ENCODE results near the gene GCNT3. TPM values are rescaled to one million over a fixed set of nuclear protein-coding genes. Genes with fewer than 3 reads are reported as not detected.

Gene GCNT3
- total RNA-seq, 1 donor from 2014 or later, result 0.70 TPM

DNA sequence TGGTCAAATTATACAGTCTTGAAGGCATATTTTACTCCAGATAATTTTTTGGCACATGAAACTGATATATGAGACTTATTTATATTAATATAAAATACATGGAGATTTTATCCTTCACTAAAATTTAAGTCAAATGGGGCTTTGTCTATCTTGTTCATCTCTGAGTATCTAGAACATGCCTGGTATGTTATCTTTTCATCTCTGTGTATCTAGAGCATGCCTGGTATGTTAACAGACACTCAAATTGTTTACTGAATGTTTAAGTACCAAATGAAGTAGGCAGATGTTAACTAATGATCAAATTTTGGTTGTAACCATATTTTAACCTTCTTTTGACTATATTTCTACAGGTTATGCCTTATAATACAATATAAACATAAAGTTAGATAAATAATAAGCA lies 38.0 kb downstream of the GCNT3 start:
- DNase-seq (ENCODE audit: low spot score), result no peak
- Mint-ChIP-seq H3K9me3 (ENCODE audit: low read depth) (peaks cover 3% of the 10 kb centered on the region), H3K4me1 (ENCODE audit: low read depth) (peaks cover 10% of the 10 kb centered on the region), H3K4me3 (ENCODE audit: unreplicated experiment) (no peak overlapping the region), H3K27ac (ENCODE audit: unreplicated experiment) (no peak overlapping the region), H3K36me3 (ENCODE audit: low read depth) (peaks cover 19% of the 10 kb centered on the region), H3K27me3 (ENCODE audit: low read depth) (no peaks in the 10 kb centered on the region)
- TF ChIP-seq, protein P1, sequence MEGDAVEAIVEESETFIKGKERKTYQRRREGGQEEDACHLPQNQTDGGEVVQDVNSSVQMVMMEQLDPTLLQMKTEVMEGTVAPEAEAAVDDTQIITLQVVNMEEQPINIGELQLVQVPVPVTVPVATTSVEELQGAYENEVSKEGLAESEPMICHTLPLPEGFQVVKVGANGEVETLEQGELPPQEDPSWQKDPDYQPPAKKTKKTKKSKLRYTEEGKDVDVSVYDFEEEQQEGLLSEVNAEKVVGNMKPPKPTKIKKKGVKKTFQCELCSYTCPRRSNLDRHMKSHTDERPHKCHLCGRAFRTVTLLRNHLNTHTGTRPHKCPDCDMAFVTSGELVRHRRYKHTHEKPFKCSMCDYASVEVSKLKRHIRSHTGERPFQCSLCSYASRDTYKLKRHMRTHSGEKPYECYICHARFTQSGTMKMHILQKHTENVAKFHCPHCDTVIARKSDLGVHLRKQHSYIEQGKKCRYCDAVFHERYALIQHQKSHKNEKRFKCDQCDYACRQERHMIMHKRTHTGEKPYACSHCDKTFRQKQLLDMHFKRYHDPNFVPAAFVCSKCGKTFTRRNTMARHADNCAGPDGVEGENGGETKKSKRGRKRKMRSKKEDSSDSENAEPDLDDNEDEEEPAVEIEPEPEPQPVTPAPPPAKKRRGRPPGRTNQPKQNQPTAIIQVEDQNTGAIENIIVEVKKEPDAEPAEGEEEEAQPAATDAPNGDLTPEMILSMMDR (IDR thresholded peaks at IDR 0.05), result no peak

GRCh38 chr15:59654046-59654445 lies 42.5 kb downstream of the GCNT3 start:
- Mint-ChIP-seq H3K4me3 (ENCODE audit: unreplicated experiment) (no peak overlapping the region), H3K36me3 (ENCODE audit: low read depth) (peaks cover 11% of the 10 kb centered on the region), H3K4me1 (ENCODE audit: low read depth) (peaks cover 12% of the 10 kb centered on the region), H3K27me3 (ENCODE audit: low read depth) (no peaks in the 10 kb centered on the region), H3K9me3 (ENCODE audit: low read depth) (peaks cover 3% of the 10 kb centered on the region), H3K27ac (ENCODE audit: unreplicated experiment) (no peak overlapping the region)
- no peak for DNase-seq (ENCODE audit: low spot score)
- TF ChIP-seq, protein P1 (IDR thresholded peaks at IDR 0.05), result no peak

GRCh38 chr15:59656897-59657634 lies 45.5 kb downstream of the GCNT3 start, which contains the start of gene GTF2A2:
Gene GTF2A2 (minus strand): TSS chr15:59657515. CDS start chr15:59652277, 5,238 bp downstream.
- TF ChIP-seq, protein P1 (IDR thresholded peaks at IDR 0.05), result peak; percentile 21
- Mint-ChIP-seq H3K27me3 (ENCODE audit: low read depth) (no peaks in the 10 kb centered on the region), H3K4me1 (ENCODE audit: low read depth) (peaks cover 4% of the 10 kb centered on the region)

GRCh38 chr15:59657635-59658125 lies 46.1 kb downstream of the GCNT3 start:
- Mint-ChIP-seq H3K9me3 (ENCODE audit: low read depth) (no peaks in the 10 kb centered on the region), H3K27ac (ENCODE audit: unreplicated experiment) (no peak overlapping the region), H3K4me3 (ENCODE audit: unreplicated experiment) (no peak overlapping the region), H3K27me3 (ENCODE audit: low read depth) (no peaks in the 10 kb centered on the region), H3K4me1 (ENCODE audit: low read depth) (peaks cover 4% of the 10 kb centered on the region), H3K36me3 (ENCODE audit: low read depth) (peaks cover 5% of the 10 kb centered on the region)
- TF ChIP-seq, protein P1 (IDR thresholded peaks at IDR 0.05), result no peak
- no peak for DNase-seq (ENCODE audit: low spot score)

More at GRCh38 chr15:59656897-59657634, 45.5 kb downstream of the GCNT3 start, which contains the start of gene GTF2A2:
- Mint-ChIP-seq H3K4me3 (ENCODE audit: unreplicated experiment) (no peak within 1 kb of the TSS), H3K27ac (ENCODE audit: unreplicated experiment) (no peak within 1 kb of the TSS), H3K9me3 (ENCODE audit: low read depth) (peaks cover 3% of the 10 kb centered on the region), H3K36me3 (ENCODE audit: low read depth) (peaks cover 8% of the 10 kb centered on the region)
- DNase-seq (ENCODE audit: low spot score), result peak; percentile 97

GRCh38 chr15:59659366-59659765 lies 47.8 kb downstream of the GCNT3 start:
- Mint-ChIP-seq H3K4me1 (ENCODE audit: low read depth) (peaks cover 4% of the 10 kb centered on the region), H3K27me3 (ENCODE audit: low read depth) (no peaks in the 10 kb centered on the region), H3K36me3 (ENCODE audit: low read depth) (peaks cover 7% of the 10 kb centered on the region), H3K27ac (ENCODE audit: unreplicated experiment) (no peak overlapping the region), H3K4me3 (ENCODE audit: unreplicated experiment) (no peak overlapping the region), H3K9me3 (ENCODE audit: low read depth) (no peaks in the 10 kb centered on the region)
- DNase-seq (ENCODE audit: low spot score), result no peak
- TF ChIP-seq, protein P1 (IDR thresholded peaks at IDR 0.05), result no peak
